H9 (cell line): ENCODE data around the gene CD52. TPM values are rescaled to one million over a fixed set of nuclear protein-coding genes. Genes with fewer than 3 reads are reported as not detected.

Experiments used
- DNase-seq: peaks from one replicate; pipeline ENCODE4 v3.0.0-alpha.2; 2017
- H2AFZ ChIP-seq: one replicate; pipeline ENCODE4 v1.6.1; 2013; ENCODE audit warnings: mild to moderate bottlenecking, low read length, control low read depth, moderate library complexity
- H2AK5ac ChIP-seq: 2 replicates; pipeline ENCODE4 v1.6.1; 2013; ENCODE audit warnings: low read length, control low read depth, mixed read lengths; ENCODE audit not compliant: insufficient read length
- H2BK120ac ChIP-seq: one replicate; pipeline ENCODE4 v1.6.1; 2013; ENCODE audit warnings: low read depth, mild to moderate bottlenecking, low read length, control low read depth, inconsistent platforms; ENCODE audit not compliant: poor library complexity, severe bottlenecking
- H2BK12ac ChIP-seq: 2 replicates; pipeline ENCODE4 v1.6.1; 2013; ENCODE audit warnings: low read length, control low read depth, mixed read lengths, low read depth; ENCODE audit not compliant: insufficient read length
- H2BK15ac ChIP-seq: 2 replicates; pipeline ENCODE4 v1.6.1; 2013; ENCODE audit warnings: low read depth, low read length, control low read depth
- H2BK20ac ChIP-seq: one replicate; pipeline ENCODE4 v1.6.1; 2013; ENCODE audit warnings: low read depth, mild to moderate bottlenecking, low read length, control low read depth, inconsistent platforms; ENCODE audit not compliant: poor library complexity, severe bottlenecking
- H2BK5ac ChIP-seq: 2 replicates; pipeline ENCODE4 v1.6.1; 2013; ENCODE audit warnings: low read length, control low read depth, mixed read lengths; ENCODE audit not compliant: insufficient read length
- H3K14ac ChIP-seq: 2 replicates; pipeline ENCODE4 v1.6.1; 2013; ENCODE audit warnings: low read length, control low read depth; ENCODE audit not compliant: insufficient read depth
- H3K18ac ChIP-seq: 2 replicates; pipeline ENCODE4 v1.6.1; 2013; ENCODE audit warnings: low read depth, mild to moderate bottlenecking, mixed read lengths, low read length, control low read depth; ENCODE audit not compliant: insufficient read length
- H3K23ac ChIP-seq: 2 replicates; pipeline ENCODE4 v1.6.1; 2013; ENCODE audit warnings: low read length, control low read depth, mixed read lengths, low read depth; ENCODE audit not compliant: insufficient read length
- H3K23me2 ChIP-seq: 2 replicates; pipeline ENCODE4 v1.6.1; 2013; ENCODE audit warnings: low read depth, mild to moderate bottlenecking, mixed read lengths, low read length, control low read depth; ENCODE audit not compliant: insufficient read length, poor library complexity, severe bottlenecking
- H3K27ac ChIP-seq: 2 replicates; pipeline ENCODE4 v1.5.1; 2013; ENCODE audit warnings: low read length, control low read depth, mixed read lengths, low read depth; ENCODE audit not compliant: insufficient read length
- H3K27me3 ChIP-seq: 2 replicates; pipeline ENCODE4 v1.6.1; 2013; ENCODE audit warnings: low read length, control low read depth, inconsistent platforms; ENCODE audit not compliant: insufficient read depth
- H3K4ac ChIP-seq: 2 replicates; pipeline ENCODE4 v1.6.1; 2013; ENCODE audit warnings: low read depth, mild to moderate bottlenecking, control low read depth, inconsistent platforms, low read length, moderate library complexity
- H3K4me1 ChIP-seq: 2 replicates; pipeline ENCODE4 v1.6.1; 2013; ENCODE audit warnings: low read length, control low read depth, inconsistent platforms; ENCODE audit not compliant: insufficient read depth
- H3K4me2 ChIP-seq: 2 replicates; pipeline ENCODE4 v1.6.1; 2013; ENCODE audit warnings: low read length, control low read depth, mixed read lengths; ENCODE audit not compliant: insufficient read length, insufficient read depth
- H3K56ac ChIP-seq: 2 replicates; pipeline ENCODE4 v1.6.1; 2013; ENCODE audit warnings: low read depth, mild to moderate bottlenecking, mixed read lengths, low read length, control low read depth; ENCODE audit not compliant: insufficient read length
- H3K79me1 ChIP-seq: 2 replicates; pipeline ENCODE4 v1.6.1; 2013; ENCODE audit warnings: low read depth, mild to moderate bottlenecking, moderate library complexity, low read length, control low read depth, inconsistent platforms; ENCODE audit not compliant: insufficient read depth, poor library complexity, severe bottlenecking
- H3K79me2 ChIP-seq: 2 replicates; pipeline ENCODE4 v1.6.1; 2013; ENCODE audit warnings: low read length, control low read depth, inconsistent platforms; ENCODE audit not compliant: insufficient read depth
- H3K9ac ChIP-seq: 2 replicates; pipeline ENCODE4 v1.6.1; 2013; ENCODE audit warnings: low read length, control low read depth, mixed read lengths; ENCODE audit not compliant: insufficient read length; ENCODE audit errors: extremely low read depth
- H3K9me3 ChIP-seq: one replicate; pipeline ENCODE4 v1.6.1; 2013; ENCODE audit warnings: low read depth, low read length, inconsistent platforms; ENCODE audit not compliant: control insufficient read depth
- H3T11ph ChIP-seq: one replicate; pipeline ENCODE4 v1.6.1; 2013; ENCODE audit warnings: mild to moderate bottlenecking, low read length, control low read depth, inconsistent platforms
- H4K20me1 ChIP-seq: one replicate; pipeline ENCODE4 v1.6.1; 2013; ENCODE audit not compliant: control insufficient read depth, insufficient read length, insufficient read depth
- H4K5ac ChIP-seq: 2 replicates; pipeline ENCODE4 v1.6.1; 2013; ENCODE audit warnings: low read depth, mild to moderate bottlenecking, mixed read lengths, low read length, control low read depth; ENCODE audit not compliant: insufficient read length
- H4K8ac ChIP-seq: replicated peaks from 2 replicates; pipeline ENCODE4 v1.6.1; 2013; ENCODE audit warnings: low read length, control low read depth, mixed read lengths, low read depth; ENCODE audit not compliant: insufficient read length
- H4K91ac ChIP-seq: 2 replicates; pipeline ENCODE4 v1.6.1; 2013; ENCODE audit warnings: low read depth, mild to moderate bottlenecking, moderate library complexity, mixed read lengths, low read length, control low read depth; ENCODE audit not compliant: insufficient read length
- H3K27ac Mint-ChIP-seq, 3 experiments: 2 replicates in 2 of 3; 3 replicates in 1 of 3; pipeline ENCODE4 v1.8.0; 2020 to 2021; ENCODE audit warnings: mixed read lengths in 3 of 3, mild to moderate bottlenecking in 1 of 3, moderate library complexity in 1 of 3
- H3K27me3 Mint-ChIP-seq: 2 replicates; pipeline ENCODE4 v1.8.0; 2021; ENCODE audit warnings: low read depth, mild to moderate bottlenecking, moderate library complexity, mixed read lengths
- H3K36me3 Mint-ChIP-seq, 3 experiments: 2 replicates in 2 of 3; 3 replicates in 1 of 3; pipeline ENCODE4 v1.8.0; 2020 to 2021; ENCODE audit warnings: low read depth in 3 of 3, mixed read lengths in 3 of 3; ENCODE audit not compliant: insufficient read depth in 1 of 3
- H3K4me1 Mint-ChIP-seq, 2 experiments: 2 replicates each; pipeline ENCODE4 v1.8.0; 2020; ENCODE audit warnings: mixed read lengths in 2 of 2
- H3K4me3 Mint-ChIP-seq, 2 experiments: 2 replicates in 1 of 2; 3 replicates in 1 of 2; pipeline ENCODE4 v1.8.0; 2020 to 2021; ENCODE audit warnings: mild to moderate bottlenecking in 2 of 2, mixed read lengths in 2 of 2, moderate library complexity in 1 of 2
- H3K9me3 Mint-ChIP-seq, 2 experiments: 2 replicates in 1 of 2; 3 replicates in 1 of 2; pipeline ENCODE4 v1.8.0; 2020; ENCODE audit warnings: mild to moderate bottlenecking in 2 of 2, mixed read lengths in 2 of 2, moderate library complexity in 1 of 2
- CTCF ChIP-seq: fragments of 200-600 bp; sonication (generic); conservative IDR thresholded peaks from 3 replicates; pipeline ENCODE4 v1.8.0; 2021; ENCODE audit warnings: antibody characterized with exemption, mild to moderate bottlenecking
- WGBS: extraction: QIAGEN DNeasy Blood & Tissue Kit; methylation state at CpG from one replicate; pipeline ENCODE4 v1.1.7; 2013; ENCODE audit warnings: missing lambda C conversion rate, low lambda C conversion rate, mixed read lengths; ENCODE audit not compliant: insufficient read length; ENCODE audit errors: extremely low coverage; 5-methylcytosine and 5-hydroxymethylcytosine counted together
- total RNA-seq: library from RNA; stranded (reverse); gene quantifications from 2 replicates; pipeline ENCODE4 v1.2.1, GENCODE V29; 2021

CD52 gene
- total RNA-seq, 1 experiment from 2014 or later = 4.1 TPM

DNA sequence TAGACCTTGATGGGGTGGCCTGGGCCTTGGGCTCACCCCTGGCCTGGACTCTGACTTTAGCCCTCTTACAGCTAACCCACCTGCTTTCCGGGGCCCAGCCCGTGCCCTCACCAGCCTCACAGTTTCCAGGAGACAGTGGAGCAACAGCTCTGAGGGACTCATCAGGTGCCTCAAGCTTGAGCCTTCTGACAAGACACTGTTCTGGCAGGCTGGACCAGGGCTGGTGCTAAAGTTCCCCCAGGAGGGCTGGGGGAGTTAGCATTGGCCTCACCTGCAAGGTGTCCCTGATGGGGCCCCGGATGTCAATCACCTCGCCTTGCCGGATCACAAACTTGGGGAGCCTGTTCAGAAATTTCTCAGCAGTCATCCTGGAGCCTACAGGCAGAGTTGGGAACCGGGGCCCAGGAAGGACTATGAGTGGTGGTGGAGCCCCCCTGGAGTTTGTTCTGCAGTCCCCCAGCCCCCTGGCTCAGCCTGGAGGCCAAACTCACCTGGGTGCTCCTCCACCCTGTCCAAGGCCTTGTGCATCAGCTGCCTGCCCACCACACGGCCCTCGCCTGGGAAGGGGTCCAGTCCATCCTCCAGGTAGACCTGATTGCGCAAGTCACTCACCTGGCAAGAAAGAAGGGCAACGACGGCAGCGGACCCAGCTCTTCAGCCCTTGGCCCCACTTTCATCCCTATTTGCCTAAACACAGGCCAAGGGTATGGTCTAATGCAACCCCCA, 33.7 kb upstream of the CD52 start:
- Histone ChIP-seq H4K5ac (no peak overlapping the region), H3K79me1 (no peaks in the 10 kb centered on the region), H4K8ac (no peak overlapping the region), H3K27ac (no peak overlapping the region), H4K20me1 (peaks cover 2% of the 10 kb centered on the region), H2BK20ac (no peak overlapping the region), H3K4me1 (peaks cover 10% of the 10 kb centered on the region; the same call in 1 of the 2 replicates), H3K18ac (no peak overlapping the region), H3K4ac (no peak overlapping the region), H3K14ac (no peak overlapping the region), H3K4me2 (no peak overlapping the region), H3K79me2 (no peaks in the 10 kb centered on the region), H3K9me3 (no peaks in the 10 kb centered on the region), H2BK5ac (no peak overlapping the region), H4K91ac (no peak overlapping the region), H2BK12ac (no peak overlapping the region), H3K27me3 (no peaks in the 10 kb centered on the region), H2BK120ac (no peak overlapping the region), H3K9ac (no peak overlapping the region), H3K23ac (no peak overlapping the region), H2AFZ (no peak overlapping the region), H3K23me2 (peaks cover 13% of the 10 kb centered on the region), H2BK15ac (no peak overlapping the region), H2AK5ac (no peak overlapping the region), H3K56ac (no peak overlapping the region), H3T11ph (no peak overlapping the region)
- H3K27ac Mint-ChIP-seq = no peak overlapping the region; a peak in 2 of 7 replicates
- DNase-seq = peak; percentile 25
- WGBS = no CpG with 5 or more reads among the region's 12 CpGs
- H3K4me3 Mint-ChIP-seq = no peak overlapping the region
- H3K27me3 Mint-ChIP-seq = no peaks in the 10 kb centered on the region; the same call in 1 of the 2 replicates
- no peak for TF ChIP-seq CTCF
- H3K9me3 Mint-ChIP-seq = no peaks in the 10 kb centered on the region; a peak in 1 of 5 replicates
- peaks cover 42 to 48% of the 10 kb centered on the region in 2 experiments for H3K4me1 Mint-ChIP-seq
- H3K36me3 Mint-ChIP-seq = peaks cover 8 to 13% (median 11%) of the 10 kb centered on the region in 3 experiments; a peak in 6 of 7 replicates
